K562 (cell line): ENCODE data around the gene SERPINE1. TPM values are rescaled to one million over a fixed set of nuclear protein-coding genes. Genes with fewer than 3 reads are reported as not detected.

Experiments
- C11orf30 ChIP-seq: fragments of 450-650 bp; IDR thresholded peaks from 2 replicates; pipeline ENCODE4 v1.6.1; 2016; ENCODE audit warnings: low read depth, mild to moderate bottlenecking
- CAMTA2 ChIP-seq: fragments of 250-450 bp; sonication (Bioruptor Pico); conservative IDR thresholded peaks from 2 replicates; pipeline ENCODE4 v1.5.1; 2022
- CREM ChIP-seq: IDR thresholded peaks from 2 replicates; pipeline ENCODE4 v1.6.1; 2014; ENCODE audit warnings: antibody characterized with exemption, low read depth
- DACH1 ChIP-seq: fragments of 450-650 bp; IDR thresholded peaks from 2 replicates; pipeline ENCODE4 v1.6.1; 2018; ENCODE audit not compliant: partially characterized antibody
- ETS2 ChIP-seq: IDR thresholded peaks from 2 replicates; pipeline ENCODE4 v1.6.1; 2016; ENCODE audit warnings: borderline replicate concordance, missing genetic modification characterization, mild to moderate bottlenecking, moderate library complexity, missing compliant biosample characterization; ENCODE audit not compliant: poor library complexity, severe bottlenecking
- MCM2 ChIP-seq: fragments of 450-650 bp; IDR thresholded peaks from 2 replicates; pipeline ENCODE4 v1.6.1; 2017; ENCODE audit warnings: low read depth, mild to moderate bottlenecking
- MTF1 ChIP-seq: fragments of 250-450 bp; sonication (Bioruptor Pico); IDR thresholded peaks from 2 replicates; pipeline ENCODE4 v1.9.0; 2021; ENCODE audit warnings: moderate library complexity, mild to moderate bottlenecking, inconsistent platforms, borderline replicate concordance
- NBN ChIP-seq: fragments of 450-650 bp; IDR thresholded peaks from 2 replicates; pipeline ENCODE4 v1.6.1; 2016; ENCODE audit warnings: low read depth, mild to moderate bottlenecking
- PHF8 ChIP-seq: fragments of 200-600 bp; sonication (generic); IDR thresholded peaks from 2 replicates; pipeline ENCODE4 v1.6.1; 2012; ENCODE audit warnings: mixed run types, mild to moderate bottlenecking, inconsistent platforms, low read length, moderate library complexity, borderline replicate concordance
- PTRF ChIP-seq: fragments of 450-650 bp; IDR thresholded peaks from 2 replicates; pipeline ENCODE4 v1.6.1; 2016; ENCODE audit warnings: mild to moderate bottlenecking, missing genetic modification characterization, missing compliant biosample characterization
- PYGO2 ChIP-seq: fragments of 450-650 bp; IDR thresholded peaks from 2 replicates; pipeline ENCODE4 v1.6.1; 2016; ENCODE audit warnings: mild to moderate bottlenecking, missing genetic modification characterization, moderate library complexity, missing compliant biosample characterization
- RBM22 ChIP-seq: fragments of 200-400 bp; formaldehyde crosslinking; IDR thresholded peaks from 2 replicates; pipeline ENCODE4 v1.6.1; 2018; ENCODE audit warnings: low read length, low read depth; ENCODE audit not compliant: poor library complexity, severe bottlenecking
- SPI1 ChIP-seq: IDR thresholded peaks from 2 replicates; pipeline ENCODE4 v1.6.1; 2011; ENCODE audit warnings: low read depth, low read length, control low read depth, borderline replicate concordance
- TAF9B ChIP-seq: fragments of 450-650 bp; IDR thresholded peaks from 2 replicates; pipeline ENCODE4 v1.6.1; 2018; ENCODE audit warnings: mild to moderate bottlenecking; ENCODE audit not compliant: partially characterized antibody
- ZFP1 ChIP-seq: fragments of 450-650 bp; formaldehyde crosslinking; IDR thresholded peaks from 2 replicates; pipeline ENCODE4 v1.4.0; 2020; ENCODE audit warnings: mild to moderate bottlenecking, mixed read lengths
- ZNF165 ChIP-seq: fragments of 250-450 bp; sonication (Bioruptor Pico); IDR thresholded peaks from 2 replicates; pipeline ENCODE4 v1.4.0; 2020; ENCODE audit warnings: borderline replicate concordance
- ZNF184 ChIP-seq: sonication (generic); formaldehyde crosslinking; IDR thresholded peaks from 2 replicates; pipeline ENCODE4 v1.5.0; 2020; ENCODE audit warnings: missing genetic modification reagents
- ZNF780A ChIP-seq: fragments of 250-450 bp; sonication (Bioruptor Pico); IDR thresholded peaks from 2 replicates; pipeline ENCODE4 v1.5.0; 2021; ENCODE audit warnings: mild to moderate bottlenecking
- polyA plus RNA-seq, 8 experiments: library from polyadenylated mRNA; depleted of rRNA in 4 of 8; stranded (reverse) in 5 of 8; unstranded in 3 of 8; fragments of >200 nt; fragmentation: Nextera tagmentation in 2 of 8; fragmentation: Illumina TruSeq in 1 of 8; extraction: Ambion mirVana in 2 of 8; extraction: Trizol in 1 of 8; gene quantifications; 2 replicates each; pipeline versions ENCODE4 v1.2.1 to v1.2.3, GENCODE V29; 2011 to 2014; ENCODE audit warnings: inconsistent platforms in 1 of 8, missing spikeins in 1 of 8
- total RNA-seq, 7 experiments: library from RNA; depleted of rRNA in 6 of 7; stranded (reverse); fragments of >200 nt in 6 of 7; fragmentation: Illumina TruSeq in 2 of 7; extraction: Trizol in 2 of 7; gene quantifications; 2 replicates each; pipeline versions ENCODE4 v1.2.1 to v1.2.3, GENCODE V29; 2011 to 2021; ENCODE audit warnings: low replicate concordance in 1 of 7
- TF ChIP-seq, protein P1 (sequence below): fragments of 250-450 bp; sonication (Bioruptor Pico); IDR thresholded peaks from 2 replicates; pipeline ENCODE4 v1.4.0; 2020
- TF ChIP-seq, protein P2 (sequence below): sonication (generic); formaldehyde crosslinking; IDR thresholded peaks from 2 replicates; pipeline ENCODE4 v1.8.0; 2022; ENCODE audit warnings: mild to moderate bottlenecking, missing genetic modification reagents

SERPINE1 gene
- total and polyA plus RNA-seq, 9 of the 15 experiments (the other 6 are each of a cell fraction or from before 2014, with no cell fraction given): 0.22 to 4.8 (median 0.91) TPM

DNA sequence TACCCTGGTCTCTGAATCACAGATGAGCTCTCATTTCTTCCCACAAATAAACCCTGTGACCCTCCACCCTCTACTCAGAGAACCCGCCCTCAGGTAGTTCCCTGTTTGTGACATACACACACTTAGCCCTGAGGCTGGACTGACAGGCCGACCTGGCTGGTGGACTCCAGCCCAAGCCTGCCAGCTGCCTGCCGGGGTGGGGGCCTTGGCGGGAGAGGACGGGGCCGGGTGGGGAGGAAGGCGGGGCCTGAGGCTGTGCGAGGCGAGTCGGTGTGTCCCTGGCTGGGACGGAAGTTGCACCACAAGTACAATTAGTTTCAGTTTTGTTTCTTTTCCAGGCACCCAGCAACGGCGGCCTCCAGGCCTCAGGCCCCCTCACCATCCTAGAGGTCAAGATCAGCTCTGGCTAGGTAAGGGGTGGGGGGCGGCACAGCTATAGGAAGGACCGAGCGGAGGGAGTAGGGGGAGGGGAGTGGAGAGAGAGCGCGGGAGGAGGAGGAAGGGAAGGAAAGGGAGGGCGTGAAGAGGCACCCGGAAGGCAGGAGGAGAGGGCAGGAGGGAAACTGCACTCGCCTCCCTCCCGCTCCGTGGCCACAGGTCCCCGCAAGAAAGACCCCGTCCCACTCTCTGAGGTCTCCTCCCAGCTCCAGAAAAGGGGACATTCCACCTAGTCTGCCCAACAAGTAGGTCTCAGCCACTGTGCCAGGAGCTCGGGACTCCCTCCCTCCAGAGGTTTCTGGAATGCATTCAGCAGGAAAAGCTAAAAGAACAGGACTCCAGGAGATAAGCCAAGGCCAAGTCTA lies 41.5 kb upstream of the SERPINE1 start, which contains the start of gene TRIM56 (continued):
- TF ChIP-seq CREM (peak; percentile 45; the same call in 1 of the 2 replicates), DACH1 (peak; percentile 68), PHF8 (peak; percentile 74), MTF1 (CRISPR knock-in tag) (no peak), MCM2 (no peak), SPI1 (no peak), RBM22 (no peak), ETS2 (tag) (no peak), NBN (peak; percentile 80; the same call in 1 of the 2 replicates), ZFP1 (CRISPR knock-in tag) (no peak), ZNF780A (CRISPR knock-in tag) (no peak), ZNF165 (CRISPR knock-in tag) (no peak), PTRF (tag) (no peak), CAMTA2 (CRISPR knock-in tag) (no peak), TAF9B (peak; percentile 64), C11orf30 (0 out of 2 replicates have a peak, but pooled peaks have one; percentile 28), ZNF184 (CRISPR knock-in tag) (no peak), PYGO2 (tag) (no peak)
- TF ChIP-seq, protein P1, sequence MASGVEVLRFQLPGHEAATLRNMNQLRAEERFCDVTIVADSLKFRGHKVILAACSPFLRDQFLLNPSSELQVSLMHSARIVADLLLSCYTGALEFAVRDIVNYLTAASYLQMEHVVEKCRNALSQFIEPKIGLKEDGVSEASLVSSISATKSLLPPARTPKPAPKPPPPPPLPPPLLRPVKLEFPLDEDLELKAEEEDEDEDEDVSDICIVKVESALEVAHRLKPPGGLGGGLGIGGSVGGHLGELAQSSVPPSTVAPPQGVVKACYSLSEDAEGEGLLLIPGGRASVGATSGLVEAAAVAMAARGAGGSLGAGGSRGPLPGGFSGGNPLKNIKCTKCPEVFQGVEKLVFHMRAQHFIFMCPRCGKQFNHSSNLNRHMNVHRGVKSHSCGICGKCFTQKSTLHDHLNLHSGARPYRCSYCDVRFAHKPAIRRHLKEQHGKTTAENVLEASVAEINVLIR (CRISPR knock-in tag): no peak
- TF ChIP-seq, protein P2, sequence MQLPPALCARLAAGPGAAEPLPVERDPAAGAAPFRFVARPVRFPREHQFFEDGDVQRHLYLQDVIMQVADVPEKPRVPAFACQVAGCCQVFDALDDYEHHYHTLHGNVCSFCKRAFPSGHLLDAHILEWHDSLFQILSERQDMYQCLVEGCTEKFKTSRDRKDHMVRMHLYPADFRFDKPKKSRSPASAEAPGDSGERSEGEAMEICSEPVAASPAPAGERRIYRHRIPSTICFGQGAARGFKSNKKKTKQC (CRISPR knock-in tag): no peak
